GM18526 (cell line): Measurements from ENCODE around the gene KIAA1549.

Source experiments
- POLR2A ChIP-seq: IDR thresholded peaks from 3 replicates; pipeline ENCODE4 v1.6.1; 2011; ENCODE audit not compliant: insufficient read length; ENCODE audit errors: extremely low read depth

KIAA1549 gene

GRCh38 chr7:138843632-138844580, 137.3 kb downstream of the KIAA1549 start:
- TF ChIP-seq POLR2A: no peak

GRCh38 chr7:138842111-138842510, 139.1 kb downstream of the KIAA1549 start:
- no peak for TF ChIP-seq POLR2A

GRCh38 chr7:138838166-138838565, 143.0 kb downstream of the KIAA1549 start:
- no peak for TF ChIP-seq POLR2A

GRCh38 chr7:138837627-138838026, 143.6 kb downstream of the KIAA1549 start:
- no peak for TF ChIP-seq POLR2A

- no peak for TF ChIP-seq POLR2A
Measured at GRCh38 chr7:138835087-138835486, 146.1 kb downstream of the KIAA1549 start.

- no peak for TF ChIP-seq POLR2A
Measured at GRCh38 chr7:138834583-138834982, 146.6 kb downstream of the KIAA1549 start.

GRCh38 chr7:138833596-138833995, 147.6 kb downstream of the KIAA1549 start:
- no peak for TF ChIP-seq POLR2A

GRCh38 chr7:138832966-138833365, 148.2 kb downstream of the KIAA1549 start:
- no peak for TF ChIP-seq POLR2A

GRCh38 chr7:138829335-138829734, 151.9 kb downstream of the KIAA1549 start:
- no peak for TF ChIP-seq POLR2A

GRCh38 chr7:138828302-138828701, 152.9 kb downstream of the KIAA1549 start:
- no peak for TF ChIP-seq POLR2A

- TF ChIP-seq POLR2A: no peak
Measured at GRCh38 chr7:138825049-138825721, 156.0 kb downstream of the KIAA1549 start.

- TF ChIP-seq POLR2A: no peak
Measured at GRCh38 chr7:138822867-138823535, 158.2 kb downstream of the KIAA1549 start.

- no peak for TF ChIP-seq POLR2A
Measured at GRCh38 chr7:138821912-138822311, 159.3 kb downstream of the KIAA1549 start.

GRCh38 chr7:138819625-138820024, 161.6 kb downstream of the KIAA1549 start:
- TF ChIP-seq POLR2A: no peak

- no peak for TF ChIP-seq POLR2A
Measured at GRCh38 chr7:138816650-138817049, 164.5 kb downstream of the KIAA1549 start.
